ENCODE measurements around the gene PPFIA4.

PPFIA4 gene

GRCh38 chr1:203060115-203060514 is 33.8 kb downstream of the PPFIA4 start:
- DNase-seq: no peak

- DNase-seq: no peak
Measured at GRCh38 chr1:203063287-203063686, 37.0 kb downstream of the PPFIA4 start.

- no peak for DNase-seq
Measured at GRCh38 chr1:203065191-203065590, 38.9 kb downstream of the PPFIA4 start.

- DNase-seq: no peak
Measured at GRCh38 chr1:203065986-203066385, 39.7 kb downstream of the PPFIA4 start.

- no peak for DNase-seq
Measured at GRCh38 chr1:203066965-203067364, 40.7 kb downstream of the PPFIA4 start.

GRCh38 chr1:203069030-203069747 is 42.9 kb downstream of the PPFIA4 start:
- DNase-seq: no peak

GRCh38 chr1:203072002-203072602 is 45.8 kb downstream of the PPFIA4 start:
- DNase-seq: no peak

- DNase-seq: no peak
Measured at GRCh38 chr1:203072911-203073310, 46.6 kb downstream of the PPFIA4 start.

- DNase-seq: no peak
Measured at GRCh38 chr1:203073469-203073868, 47.2 kb downstream of the PPFIA4 start.

GRCh38 chr1:203074610-203075009 is 48.3 kb downstream of the PPFIA4 start:
- no peak for DNase-seq

GRCh38 chr1:203075236-203076030 is 49.1 kb downstream of the PPFIA4 start:
- DNase-seq: no peak

GRCh38 chr1:203076031-203076511 is 49.8 kb downstream of the PPFIA4 start:
- DNase-seq: no peak

GRCh38 chr1:203077367-203077766 is 51.1 kb downstream of the PPFIA4 start:
- no peak for DNase-seq

GRCh38 chr1:203077956-203078355 is 51.7 kb downstream of the PPFIA4 start:
- no peak for DNase-seq

GRCh38 chr1:203078478-203078877 is 52.2 kb downstream of the PPFIA4 start:
- no peak for DNase-seq

- DNase-seq: no peak
Measured at GRCh38 chr1:203080456-203080855, 54.2 kb downstream of the PPFIA4 start.

- DNase-seq: no peak
Measured at GRCh38 chr1:203081465-203082230, 55.4 kb downstream of the PPFIA4 start.

GRCh38 chr1:203082231-203082505 is 55.9 kb downstream of the PPFIA4 start:
- no peak for DNase-seq

GRCh38 chr1:203082571-203083462 is 56.5 kb downstream of the PPFIA4 start:
- no peak for DNase-seq

GRCh38 chr1:203083463-203083921 is 57.2 kb downstream of the PPFIA4 start:
- DNase-seq: no peak

GRCh38 chr1:203084588-203085527 is 58.6 kb downstream of the PPFIA4 start:
- DNase-seq: no peak

Measured in midbrain (tissue), 1 donor.